Neural progenitor cell (in vitro differentiated cells): Measurements from ENCODE around the gene SLIT1.
A peak's percentile ranks its signal among the peaks of the same experiment; 100 is the strongest.

Source experiments
- EZH2 ChIP-seq: fragments of 200-600 bp; sonication (generic); IDR thresholded peaks from 2 replicates; pipeline ENCODE4 v1.6.1; 2017; ENCODE audit warnings: antibody characterized with exemption, mild to moderate bottlenecking, moderate library complexity
- TF ChIP-seq, protein P1 (sequence below): fragments of 200-600 bp; sonication (generic); IDR thresholded peaks from 2 replicates; pipeline ENCODE4 v1.5.1; 2017; ENCODE audit warnings: antibody characterized with exemption, mild to moderate bottlenecking

DNA sequence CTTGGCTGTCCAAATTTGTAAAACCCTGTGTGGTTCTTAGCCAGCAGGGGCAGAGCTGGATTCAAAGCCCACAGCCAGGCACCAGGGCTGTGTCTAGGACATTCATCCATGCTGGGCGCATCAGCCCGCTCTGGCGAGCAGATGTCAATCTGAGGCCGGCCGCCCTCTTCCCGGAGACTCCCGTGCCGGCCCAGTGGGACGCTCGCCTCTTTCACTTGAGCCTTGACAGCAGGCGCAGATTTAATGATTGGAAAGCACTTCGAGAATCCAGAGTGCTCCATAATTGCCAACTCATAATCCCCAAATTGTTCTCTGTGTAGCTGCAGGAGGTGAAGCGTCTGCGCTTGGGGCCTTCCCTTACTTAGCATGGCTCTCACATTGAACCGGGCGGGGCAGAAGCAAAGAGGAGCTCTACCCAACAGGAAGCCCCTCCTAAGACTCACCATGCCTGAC lies 36.7 kb downstream of the SLIT1 start:
- TF ChIP-seq, protein P1, sequence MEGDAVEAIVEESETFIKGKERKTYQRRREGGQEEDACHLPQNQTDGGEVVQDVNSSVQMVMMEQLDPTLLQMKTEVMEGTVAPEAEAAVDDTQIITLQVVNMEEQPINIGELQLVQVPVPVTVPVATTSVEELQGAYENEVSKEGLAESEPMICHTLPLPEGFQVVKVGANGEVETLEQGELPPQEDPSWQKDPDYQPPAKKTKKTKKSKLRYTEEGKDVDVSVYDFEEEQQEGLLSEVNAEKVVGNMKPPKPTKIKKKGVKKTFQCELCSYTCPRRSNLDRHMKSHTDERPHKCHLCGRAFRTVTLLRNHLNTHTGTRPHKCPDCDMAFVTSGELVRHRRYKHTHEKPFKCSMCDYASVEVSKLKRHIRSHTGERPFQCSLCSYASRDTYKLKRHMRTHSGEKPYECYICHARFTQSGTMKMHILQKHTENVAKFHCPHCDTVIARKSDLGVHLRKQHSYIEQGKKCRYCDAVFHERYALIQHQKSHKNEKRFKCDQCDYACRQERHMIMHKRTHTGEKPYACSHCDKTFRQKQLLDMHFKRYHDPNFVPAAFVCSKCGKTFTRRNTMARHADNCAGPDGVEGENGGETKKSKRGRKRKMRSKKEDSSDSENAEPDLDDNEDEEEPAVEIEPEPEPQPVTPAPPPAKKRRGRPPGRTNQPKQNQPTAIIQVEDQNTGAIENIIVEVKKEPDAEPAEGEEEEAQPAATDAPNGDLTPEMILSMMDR = peak; percentile 21
- no peak for TF ChIP-seq EZH2
